ENCODE data around the gene WNT2.

The WNT2 gene

DNA sequence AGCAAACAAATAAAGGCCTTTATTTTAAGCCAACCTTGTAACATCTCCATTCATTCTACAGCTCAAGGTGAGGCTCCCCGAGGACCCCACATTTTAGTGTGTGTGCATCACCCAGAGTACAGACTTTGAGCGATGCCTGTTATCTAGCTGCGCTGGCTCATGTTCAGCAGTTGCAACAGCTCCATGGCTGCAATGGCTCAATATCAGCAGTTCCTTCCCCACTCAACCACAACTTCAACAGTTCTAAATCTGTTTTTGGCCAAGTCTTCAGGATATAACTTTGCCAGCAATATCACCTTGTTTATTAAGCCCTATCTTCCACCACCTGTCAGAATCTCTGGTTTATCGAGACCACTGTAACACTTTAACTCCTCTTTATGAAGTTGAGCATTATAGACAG is 95.8 kb downstream of the WNT2 start:
- Histone ChIP-seq H3K27ac (no peak overlapping the region), H3K4me3 (no peak overlapping the region)
- TF ChIP-seq, protein P1, sequence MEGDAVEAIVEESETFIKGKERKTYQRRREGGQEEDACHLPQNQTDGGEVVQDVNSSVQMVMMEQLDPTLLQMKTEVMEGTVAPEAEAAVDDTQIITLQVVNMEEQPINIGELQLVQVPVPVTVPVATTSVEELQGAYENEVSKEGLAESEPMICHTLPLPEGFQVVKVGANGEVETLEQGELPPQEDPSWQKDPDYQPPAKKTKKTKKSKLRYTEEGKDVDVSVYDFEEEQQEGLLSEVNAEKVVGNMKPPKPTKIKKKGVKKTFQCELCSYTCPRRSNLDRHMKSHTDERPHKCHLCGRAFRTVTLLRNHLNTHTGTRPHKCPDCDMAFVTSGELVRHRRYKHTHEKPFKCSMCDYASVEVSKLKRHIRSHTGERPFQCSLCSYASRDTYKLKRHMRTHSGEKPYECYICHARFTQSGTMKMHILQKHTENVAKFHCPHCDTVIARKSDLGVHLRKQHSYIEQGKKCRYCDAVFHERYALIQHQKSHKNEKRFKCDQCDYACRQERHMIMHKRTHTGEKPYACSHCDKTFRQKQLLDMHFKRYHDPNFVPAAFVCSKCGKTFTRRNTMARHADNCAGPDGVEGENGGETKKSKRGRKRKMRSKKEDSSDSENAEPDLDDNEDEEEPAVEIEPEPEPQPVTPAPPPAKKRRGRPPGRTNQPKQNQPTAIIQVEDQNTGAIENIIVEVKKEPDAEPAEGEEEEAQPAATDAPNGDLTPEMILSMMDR (IDR thresholded peaks at IDR 0.05) = no peak
- no peak for DNase-seq (ENCODE audit: low spot score)

DNA sequence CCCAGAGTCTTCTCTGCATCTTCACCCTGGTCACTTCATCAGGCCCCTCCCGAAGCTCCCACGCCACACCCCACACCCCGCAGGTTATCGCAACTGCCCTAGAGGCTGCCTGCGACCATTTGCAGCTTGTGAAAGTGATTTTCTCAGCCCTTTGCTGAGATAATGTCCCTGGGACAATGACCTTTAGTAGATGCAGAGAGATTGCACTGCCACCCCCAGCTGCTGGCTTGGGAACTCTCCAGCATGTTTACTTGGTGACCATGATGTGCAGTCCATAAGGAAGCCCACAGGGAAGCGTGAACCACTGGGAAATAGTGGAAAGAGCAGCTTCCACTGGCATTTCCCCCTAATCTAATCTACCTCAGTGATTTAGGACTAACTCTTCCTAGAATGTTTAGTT is 97.3 kb downstream of the WNT2 start:
- TF ChIP-seq, protein P1 (IDR thresholded peaks at IDR 0.05) = no peak
- no peak for DNase-seq (ENCODE audit: low spot score)
- no peak overlapping the region for H3K27ac ChIP-seq
- no peak overlapping the region for H3K4me3 ChIP-seq
